Ishikawa (cell line): Measurements from ENCODE around the gene FECH.

Experiments used
- RAD21 ChIP-seq: IDR thresholded peaks from 2 replicates; pipeline ENCODE4 v1.6.1; 2012; ENCODE audit warnings: low read depth
- YY1 ChIP-seq: IDR thresholded peaks from 2 replicates; pipeline ENCODE4 v1.6.1; 2012; ENCODE audit warnings: low read depth
- ZBTB7A ChIP-seq: IDR thresholded peaks from 2 replicates; pipeline ENCODE4 v1.6.1; 2012; ENCODE audit warnings: low read depth
- TF ChIP-seq, protein P1 (sequence below): IDR thresholded peaks from 2 replicates; pipeline ENCODE4 v1.6.1; 2012; ENCODE audit warnings: low read depth, mild to moderate bottlenecking

DNA sequence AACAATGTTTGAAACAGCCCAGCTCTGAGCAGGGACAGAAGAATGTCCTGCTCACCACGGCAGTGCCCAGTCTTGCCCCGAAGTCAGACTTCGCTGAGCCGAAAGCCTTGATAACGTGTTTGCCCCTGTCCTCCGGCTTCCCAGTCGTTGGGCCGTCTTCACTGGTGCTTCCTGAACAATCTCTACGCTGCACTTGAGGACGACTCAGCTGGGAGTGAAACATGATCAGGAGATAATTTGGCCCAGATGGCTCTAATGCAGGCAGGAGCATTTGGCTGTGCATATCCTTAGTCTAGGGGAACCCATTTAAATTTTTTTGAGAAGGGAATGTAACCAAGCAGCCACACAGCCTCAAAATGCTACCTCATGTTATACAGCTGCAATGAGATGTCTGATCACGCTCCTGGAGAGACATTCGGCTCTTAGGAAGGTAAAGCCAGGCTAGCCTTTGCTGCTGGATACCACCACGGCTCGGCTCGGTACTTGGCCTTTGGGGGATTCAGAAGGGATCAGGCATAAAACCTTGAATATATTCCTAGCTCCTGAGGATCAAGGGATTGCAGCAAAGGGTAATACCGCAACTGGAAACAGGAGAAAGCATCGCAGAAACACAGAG lies 43.6 kb downstream of the FECH start:
- TF ChIP-seq YY1 (no peak), RAD21 (no peak), ZBTB7A (no peak)
- TF ChIP-seq, protein P1, sequence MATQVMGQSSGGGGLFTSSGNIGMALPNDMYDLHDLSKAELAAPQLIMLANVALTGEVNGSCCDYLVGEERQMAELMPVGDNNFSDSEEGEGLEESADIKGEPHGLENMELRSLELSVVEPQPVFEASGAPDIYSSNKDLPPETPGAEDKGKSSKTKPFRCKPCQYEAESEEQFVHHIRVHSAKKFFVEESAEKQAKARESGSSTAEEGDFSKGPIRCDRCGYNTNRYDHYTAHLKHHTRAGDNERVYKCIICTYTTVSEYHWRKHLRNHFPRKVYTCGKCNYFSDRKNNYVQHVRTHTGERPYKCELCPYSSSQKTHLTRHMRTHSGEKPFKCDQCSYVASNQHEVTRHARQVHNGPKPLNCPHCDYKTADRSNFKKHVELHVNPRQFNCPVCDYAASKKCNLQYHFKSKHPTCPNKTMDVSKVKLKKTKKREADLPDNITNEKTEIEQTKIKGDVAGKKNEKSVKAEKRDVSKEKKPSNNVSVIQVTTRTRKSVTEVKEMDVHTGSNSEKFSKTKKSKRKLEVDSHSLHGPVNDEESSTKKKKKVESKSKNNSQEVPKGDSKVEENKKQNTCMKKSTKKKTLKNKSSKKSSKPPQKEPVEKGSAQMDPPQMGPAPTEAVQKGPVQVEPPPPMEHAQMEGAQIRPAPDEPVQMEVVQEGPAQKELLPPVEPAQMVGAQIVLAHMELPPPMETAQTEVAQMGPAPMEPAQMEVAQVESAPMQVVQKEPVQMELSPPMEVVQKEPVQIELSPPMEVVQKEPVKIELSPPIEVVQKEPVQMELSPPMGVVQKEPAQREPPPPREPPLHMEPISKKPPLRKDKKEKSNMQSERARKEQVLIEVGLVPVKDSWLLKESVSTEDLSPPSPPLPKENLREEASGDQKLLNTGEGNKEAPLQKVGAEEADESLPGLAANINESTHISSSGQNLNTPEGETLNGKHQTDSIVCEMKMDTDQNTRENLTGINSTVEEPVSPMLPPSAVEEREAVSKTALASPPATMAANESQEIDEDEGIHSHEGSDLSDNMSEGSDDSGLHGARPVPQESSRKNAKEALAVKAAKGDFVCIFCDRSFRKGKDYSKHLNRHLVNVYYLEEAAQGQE: no peak
